Transverse colon (tissue), 4 donors: ENCODE measurements around the gene NRG2.

Experiments used
- EP300 ChIP-seq: sonication (generic); formaldehyde crosslinking; IDR thresholded peaks from one replicate; pipeline ENCODE4 v1.6.1; 2017; ENCODE audit warnings: antibody characterized with exemption, low read depth
- POLR2A ChIP-seq: fragments of 450-650 bp; IDR thresholded peaks from one replicate; pipeline ENCODE4 v1.6.1; 2016; ENCODE audit warnings: antibody characterized with exemption, mild to moderate bottlenecking, moderate library complexity
- POLR2AphosphoS5 ChIP-seq, 3 donors: sonication (generic); formaldehyde crosslinking; IDR thresholded peaks; one replicate each; pipeline ENCODE4 v1.6.1; 2016; ENCODE audit warnings: antibody characterized with exemption in 3 of 3
- TF ChIP-seq, protein P1 (sequence below), 5 experiments: fragments of 200-600 bp in 3 of 5; fragments of 450-650 bp in 2 of 5; sonication (generic) in 3 of 5; IDR thresholded peaks; 1 replicate in 2 of 5; 2 replicates in 3 of 5; pipeline ENCODE4 v1.5.1; 2016 to 2017; ENCODE audit warnings: antibody characterized with exemption in 5 of 5, inconsistent platforms in 3 of 5, mild to moderate bottlenecking in 2 of 5, moderate library complexity in 1 of 5

DNA sequence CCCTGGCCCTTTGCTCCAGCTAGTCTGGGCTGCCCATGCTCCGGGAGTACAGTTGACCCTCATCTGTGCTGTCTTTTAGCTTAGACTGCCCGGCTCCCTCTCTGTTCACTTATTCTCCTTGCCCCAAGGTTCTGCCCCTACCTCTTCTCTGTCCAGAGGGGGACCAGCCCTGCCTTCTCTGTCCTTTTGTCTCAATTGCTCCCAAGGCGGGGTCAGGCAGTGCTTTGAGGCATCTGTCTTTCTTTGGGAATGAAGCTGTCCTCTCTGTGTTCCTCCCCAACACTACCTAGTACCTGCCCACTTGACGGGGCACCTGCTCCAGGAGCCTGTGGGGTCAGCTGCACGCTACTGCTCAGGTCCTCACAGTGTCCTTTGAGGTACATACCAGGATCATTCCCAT, 188.1 kb downstream of the NRG2 start:
- TF ChIP-seq, protein P1, sequence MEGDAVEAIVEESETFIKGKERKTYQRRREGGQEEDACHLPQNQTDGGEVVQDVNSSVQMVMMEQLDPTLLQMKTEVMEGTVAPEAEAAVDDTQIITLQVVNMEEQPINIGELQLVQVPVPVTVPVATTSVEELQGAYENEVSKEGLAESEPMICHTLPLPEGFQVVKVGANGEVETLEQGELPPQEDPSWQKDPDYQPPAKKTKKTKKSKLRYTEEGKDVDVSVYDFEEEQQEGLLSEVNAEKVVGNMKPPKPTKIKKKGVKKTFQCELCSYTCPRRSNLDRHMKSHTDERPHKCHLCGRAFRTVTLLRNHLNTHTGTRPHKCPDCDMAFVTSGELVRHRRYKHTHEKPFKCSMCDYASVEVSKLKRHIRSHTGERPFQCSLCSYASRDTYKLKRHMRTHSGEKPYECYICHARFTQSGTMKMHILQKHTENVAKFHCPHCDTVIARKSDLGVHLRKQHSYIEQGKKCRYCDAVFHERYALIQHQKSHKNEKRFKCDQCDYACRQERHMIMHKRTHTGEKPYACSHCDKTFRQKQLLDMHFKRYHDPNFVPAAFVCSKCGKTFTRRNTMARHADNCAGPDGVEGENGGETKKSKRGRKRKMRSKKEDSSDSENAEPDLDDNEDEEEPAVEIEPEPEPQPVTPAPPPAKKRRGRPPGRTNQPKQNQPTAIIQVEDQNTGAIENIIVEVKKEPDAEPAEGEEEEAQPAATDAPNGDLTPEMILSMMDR (IDR thresholded peaks at IDR 0.05), result no peak
- no peak for TF ChIP-seq EP300
- TF ChIP-seq POLR2A, result no peak
- TF ChIP-seq POLR2AphosphoS5 (IDR thresholded peaks at IDR 0.05), result no peak
